ENCODE data around the gene THOC6.

The THOC6 gene

GRCh38 chr16:3036726-3037315, 13.0 kb downstream of the THOC6 start, which contains the start of gene BICDL2:
TSS of gene BICDL2 (minus strand) at chr16:3036944. CDS start at chr16:3035496, 1,448 bp downstream.
- Histone ChIP-seq H3K27ac (ENCODE audit: low read length) (no peak within 1 kb of the TSS), H3K4me1 (ENCODE audit: control insufficient read depth, low read depth, low read length) (no peaks in the 10 kb centered on the region), H3K36me3 (ENCODE audit: control insufficient read depth, low read depth, low read length) (no peaks in the 10 kb centered on the region), H3K9me3 (ENCODE audit: control insufficient read depth, low read depth, low read length) (no peaks in the 10 kb centered on the region), H3K4me3 (ENCODE audit: low read length) (peak within 1 kb of the TSS; percentile 61), H3K27me3 (ENCODE audit: control insufficient read depth, insufficient read depth, low read length) (peaks cover 38% of the 10 kb centered on the region), H3K9ac (ENCODE audit: low read length) (no peak within 1 kb of the TSS)

- Histone ChIP-seq H3K4me3 (ENCODE audit: low read length) (no peak overlapping the region), H3K27ac (ENCODE audit: low read length) (no peak overlapping the region), H3K9ac (ENCODE audit: low read length) (no peak overlapping the region), H3K9me3 (ENCODE audit: control insufficient read depth, low read depth, low read length) (no peaks in the 10 kb centered on the region), H3K36me3 (ENCODE audit: control insufficient read depth, low read depth, low read length) (no peaks in the 10 kb centered on the region), H3K27me3 (ENCODE audit: control insufficient read depth, insufficient read depth, low read length) (peaks cover 38% of the 10 kb centered on the region), H3K4me1 (ENCODE audit: control insufficient read depth, low read depth, low read length) (no peaks in the 10 kb centered on the region)
Measured at GRCh38 chr16:3038256-3038655, 14.4 kb downstream of the THOC6 start.

DNA sequence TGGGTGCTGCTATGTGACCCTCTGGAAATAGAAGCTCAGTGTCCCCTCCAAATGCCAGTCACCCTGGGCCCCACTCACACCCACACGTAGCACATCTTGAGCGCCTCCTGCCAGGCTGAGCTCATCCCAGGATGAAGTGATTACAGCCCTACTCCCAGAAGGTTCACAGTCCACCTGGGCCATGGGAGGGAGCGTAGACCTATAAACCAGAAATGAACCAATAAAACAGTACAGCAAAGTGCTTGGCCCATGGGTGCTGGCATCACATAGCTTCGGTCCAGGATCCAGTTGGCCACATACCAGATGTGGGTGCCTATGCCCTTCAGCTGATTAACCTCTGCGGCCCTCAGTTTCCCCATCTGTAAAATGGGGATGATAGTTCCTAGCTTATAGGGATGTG, 15.1 kb downstream of the THOC6 start:
- no peaks in the 10 kb centered on the region for H3K9me3 ChIP-seq (ENCODE audit: control insufficient read depth, low read depth, low read length)
- H3K4me1 ChIP-seq (ENCODE audit: control insufficient read depth, low read depth, low read length) = no peaks in the 10 kb centered on the region
- no peak overlapping the region for H3K27ac ChIP-seq (ENCODE audit: low read length)
- no peaks in the 10 kb centered on the region for H3K36me3 ChIP-seq (ENCODE audit: control insufficient read depth, low read depth, low read length)
- no peak overlapping the region for H3K9ac ChIP-seq (ENCODE audit: low read length)
- no peak overlapping the region for H3K4me3 ChIP-seq (ENCODE audit: low read length)
- H3K27me3 ChIP-seq (ENCODE audit: control insufficient read depth, insufficient read depth, low read length) = peaks cover 38% of the 10 kb centered on the region

DNA sequence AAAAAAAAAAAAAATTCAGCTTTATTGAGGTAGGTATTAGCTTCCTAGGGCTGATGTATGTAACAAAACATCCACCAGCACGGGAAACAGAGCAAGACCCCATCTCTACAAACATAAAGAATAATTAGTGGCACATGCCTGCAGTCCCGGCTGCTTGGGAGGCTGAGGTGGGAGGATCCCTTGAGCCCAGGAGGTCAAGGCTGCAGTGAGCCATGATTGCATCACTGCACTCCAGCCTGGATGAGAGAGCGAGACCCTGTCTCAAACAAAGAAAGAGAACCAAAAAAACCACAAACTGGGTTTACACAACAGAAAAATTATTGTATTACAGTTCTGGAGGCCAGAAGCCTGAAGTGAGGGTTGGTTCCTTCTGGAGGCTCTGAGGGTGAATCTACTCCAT, 18.5 kb downstream of the THOC6 start:
- Histone ChIP-seq H3K4me1 (ENCODE audit: control insufficient read depth, low read depth, low read length) (no peaks in the 10 kb centered on the region), H3K9ac (ENCODE audit: low read length) (no peak overlapping the region), H3K27me3 (ENCODE audit: control insufficient read depth, insufficient read depth, low read length) (peaks cover 35% of the 10 kb centered on the region), H3K27ac (ENCODE audit: low read length) (no peak overlapping the region), H3K36me3 (ENCODE audit: control insufficient read depth, low read depth, low read length) (no peaks in the 10 kb centered on the region), H3K9me3 (ENCODE audit: control insufficient read depth, low read depth, low read length) (no peaks in the 10 kb centered on the region), H3K4me3 (ENCODE audit: low read length) (no peak overlapping the region)

DNA sequence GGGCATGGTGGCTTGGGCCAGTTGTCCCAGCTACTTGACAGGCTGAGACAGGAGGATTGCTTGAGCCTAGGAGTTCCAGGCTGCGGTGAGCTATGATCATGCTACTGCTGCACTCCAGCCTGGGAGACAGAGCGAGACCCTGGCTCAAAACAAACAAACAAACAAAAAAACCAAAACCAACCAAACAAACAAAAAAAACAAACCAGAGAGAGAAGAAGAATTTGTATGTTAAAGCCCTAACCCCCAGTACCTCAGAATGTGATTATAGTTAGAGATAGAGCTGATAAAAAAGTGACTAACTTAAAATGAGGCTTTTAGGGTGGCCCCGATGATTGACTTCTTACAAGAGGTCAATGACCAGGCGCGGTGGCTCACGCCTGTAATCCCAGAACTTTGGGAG, 20.9 kb downstream of the THOC6 start:
- H3K4me3 ChIP-seq (ENCODE audit: low read length) = peak overlapping the region; percentile 70
- no peaks in the 10 kb centered on the region for H3K4me1 ChIP-seq (ENCODE audit: control insufficient read depth, low read depth, low read length)
- H3K27me3 ChIP-seq (ENCODE audit: control insufficient read depth, insufficient read depth, low read length) = peaks cover 39% of the 10 kb centered on the region
- H3K9me3 ChIP-seq (ENCODE audit: control insufficient read depth, low read depth, low read length) = no peaks in the 10 kb centered on the region
- no peak overlapping the region for H3K27ac ChIP-seq (ENCODE audit: low read length)
- no peak overlapping the region for H3K9ac ChIP-seq (ENCODE audit: low read length)
- no peaks in the 10 kb centered on the region for H3K36me3 ChIP-seq (ENCODE audit: control insufficient read depth, low read depth, low read length)

DNA sequence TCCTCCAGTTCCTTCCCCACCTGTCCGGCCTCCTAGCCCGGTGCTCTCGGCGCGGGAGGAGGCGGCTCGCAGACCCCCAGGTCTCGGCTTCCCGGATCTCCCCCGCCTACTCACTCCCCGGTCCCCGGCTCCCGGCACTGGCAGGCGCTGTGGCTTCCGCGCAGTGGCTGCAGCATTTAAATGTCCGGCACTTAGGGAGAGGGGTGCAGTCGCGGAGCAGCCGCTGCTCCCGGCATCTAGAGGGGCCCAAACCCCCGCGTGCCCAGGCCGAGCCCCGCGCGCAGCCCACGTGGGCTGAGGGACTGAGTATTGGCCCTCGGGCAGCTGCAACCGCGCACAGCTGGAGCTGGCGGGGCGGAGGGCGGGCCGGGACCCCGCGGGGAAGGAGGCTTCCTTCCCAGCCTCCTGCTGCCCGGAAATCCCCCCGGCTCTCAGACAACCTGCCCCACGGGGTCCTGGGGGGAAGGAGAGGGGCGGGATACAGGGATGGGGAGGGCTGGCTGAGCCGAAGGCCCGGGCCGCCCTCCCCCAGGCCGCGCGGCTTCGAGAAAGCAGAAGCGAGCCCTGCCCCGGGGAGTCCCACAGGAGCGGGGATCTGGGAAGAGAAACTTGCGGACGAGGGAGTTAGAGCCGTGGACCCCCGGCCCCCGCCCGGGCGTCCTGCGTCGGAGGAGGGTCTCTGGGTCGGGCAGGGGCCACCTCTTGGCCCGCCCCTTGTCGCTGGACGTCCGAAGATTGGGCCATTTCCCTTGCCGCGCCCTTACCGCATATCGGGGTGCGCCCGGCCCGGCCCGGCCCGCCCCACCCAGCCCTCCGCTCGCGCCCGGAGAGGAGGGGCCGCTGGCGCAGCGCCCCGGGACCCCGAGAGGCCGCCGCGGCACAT, 22.2 kb downstream of the THOC6 start, which contains the start of gene MMP25:
Gene MMP25 (plus strand): TSS at position 804 of the 883 bp plus-strand sequence. CDS start 357 bp downstream, outside the sequence.
- Histone ChIP-seq H3K9me3 (ENCODE audit: control insufficient read depth, low read depth, low read length) (no peaks in the 10 kb centered on the region), H3K4me1 (ENCODE audit: control insufficient read depth, low read depth, low read length) (no peaks in the 10 kb centered on the region), H3K9ac (ENCODE audit: low read length) (peak within 1 kb of the TSS; percentile 42), H3K36me3 (ENCODE audit: control insufficient read depth, low read depth, low read length) (no peaks in the 10 kb centered on the region), H3K27ac (ENCODE audit: low read length) (no peak within 1 kb of the TSS), H3K4me3 (ENCODE audit: low read length) (peak within 1 kb of the TSS; percentile 70), H3K27me3 (ENCODE audit: control insufficient read depth, insufficient read depth, low read length) (peaks cover 39% of the 10 kb centered on the region)

DNA sequence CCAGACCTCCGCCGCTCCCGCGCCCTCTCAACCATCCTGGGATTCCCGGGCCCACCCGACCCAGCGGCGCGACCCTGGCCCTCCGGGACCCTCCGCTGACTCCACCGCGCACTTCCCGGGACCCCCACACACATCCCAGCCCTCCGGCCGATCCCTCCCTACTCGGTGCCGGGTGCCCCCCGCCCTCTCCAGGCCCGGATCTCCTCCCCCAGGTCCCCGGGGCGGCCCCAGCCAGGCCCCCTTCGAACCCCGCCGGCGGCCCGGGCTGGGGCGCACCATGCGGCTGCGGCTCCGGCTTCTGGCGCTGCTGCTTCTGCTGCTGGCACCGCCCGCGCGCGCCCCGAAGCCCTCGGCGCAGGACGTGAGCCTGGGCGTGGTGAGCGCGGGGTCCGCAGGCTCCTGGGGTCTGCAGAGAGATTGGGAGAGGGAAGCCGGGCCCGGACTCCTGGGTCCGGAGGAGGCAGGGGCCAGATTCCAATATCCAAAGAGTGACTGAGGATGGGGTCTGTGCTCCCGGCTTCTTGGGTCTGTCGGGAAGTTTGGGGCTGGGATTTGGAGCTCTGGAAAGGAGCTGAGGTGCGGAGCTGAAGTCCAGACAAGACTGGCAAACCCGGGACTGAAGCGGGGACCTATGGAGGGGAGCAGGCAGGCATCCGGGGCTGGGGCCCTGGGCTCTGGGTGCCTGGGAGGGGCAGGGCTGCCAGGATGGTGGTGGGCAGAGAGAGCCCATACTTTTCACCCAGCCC, 23.0 kb downstream of the THOC6 start:
- H3K27me3 ChIP-seq (ENCODE audit: control insufficient read depth, insufficient read depth, low read length) = peaks cover 39% of the 10 kb centered on the region
- peak overlapping the region; percentile 42 for H3K9ac ChIP-seq (ENCODE audit: low read length)
- no peak overlapping the region for H3K27ac ChIP-seq (ENCODE audit: low read length)
- H3K9me3 ChIP-seq (ENCODE audit: control insufficient read depth, low read depth, low read length) = no peaks in the 10 kb centered on the region
- H3K4me1 ChIP-seq (ENCODE audit: control insufficient read depth, low read depth, low read length) = no peaks in the 10 kb centered on the region
- H3K4me3 ChIP-seq (ENCODE audit: low read length) = peak overlapping the region; percentile 70
- H3K36me3 ChIP-seq (ENCODE audit: control insufficient read depth, low read depth, low read length) = no peaks in the 10 kb centered on the region

GRCh38 chr16:3047387-3047720, 23.5 kb downstream of the THOC6 start:
- Histone ChIP-seq H3K36me3 (ENCODE audit: control insufficient read depth, low read depth, low read length) (no peaks in the 10 kb centered on the region), H3K27me3 (ENCODE audit: control insufficient read depth, insufficient read depth, low read length) (peaks cover 39% of the 10 kb centered on the region), H3K9ac (ENCODE audit: low read length) (peak overlapping the region; percentile 42), H3K4me1 (ENCODE audit: control insufficient read depth, low read depth, low read length) (no peaks in the 10 kb centered on the region), H3K4me3 (ENCODE audit: low read length) (peak overlapping the region; percentile 70), H3K27ac (ENCODE audit: low read length) (no peak overlapping the region), H3K9me3 (ENCODE audit: control insufficient read depth, low read depth, low read length) (no peaks in the 10 kb centered on the region)

DNA sequence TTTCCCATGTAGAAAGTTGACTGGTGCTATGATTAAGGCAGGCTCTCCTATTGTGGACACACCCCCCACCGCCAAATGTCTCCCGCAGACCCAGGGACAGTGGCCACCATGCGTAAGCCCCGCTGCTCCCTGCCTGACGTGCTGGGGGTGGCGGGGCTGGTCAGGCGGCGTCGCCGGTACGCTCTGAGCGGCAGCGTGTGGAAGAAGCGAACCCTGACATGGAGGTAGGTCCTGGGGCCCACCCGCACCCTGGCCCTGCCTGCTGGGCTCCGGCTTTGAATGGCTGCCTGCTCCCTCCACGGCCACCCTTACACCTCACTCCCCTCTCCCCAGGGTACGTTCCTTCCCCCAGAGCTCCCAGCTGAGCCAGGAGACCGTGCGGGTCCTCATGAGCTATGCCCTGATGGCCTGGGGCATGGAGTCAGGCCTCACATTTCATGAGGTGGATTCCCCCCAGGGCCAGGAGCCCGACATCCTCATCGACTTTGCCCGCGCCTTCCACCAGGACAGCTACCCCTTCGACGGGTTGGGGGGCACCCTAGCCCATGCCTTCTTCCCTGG, 26.2 kb downstream of the THOC6 start:
- Histone ChIP-seq H3K4me1 (ENCODE audit: control insufficient read depth, low read depth, low read length) (no peaks in the 10 kb centered on the region), H3K27me3 (ENCODE audit: control insufficient read depth, insufficient read depth, low read length) (peaks cover 27% of the 10 kb centered on the region), H3K27ac (ENCODE audit: low read length) (no peak overlapping the region), H3K9ac (ENCODE audit: low read length) (no peak overlapping the region), H3K4me3 (ENCODE audit: low read length) (no peak overlapping the region), H3K36me3 (ENCODE audit: control insufficient read depth, low read depth, low read length) (no peaks in the 10 kb centered on the region), H3K9me3 (ENCODE audit: control insufficient read depth, low read depth, low read length) (no peaks in the 10 kb centered on the region)

- Histone ChIP-seq H3K4me3 (ENCODE audit: low read length) (no peak overlapping the region), H3K27me3 (ENCODE audit: control insufficient read depth, insufficient read depth, low read length) (peaks cover 24% of the 10 kb centered on the region), H3K36me3 (ENCODE audit: control insufficient read depth, low read depth, low read length) (no peaks in the 10 kb centered on the region), H3K4me1 (ENCODE audit: control insufficient read depth, low read depth, low read length) (peaks cover 1% of the 10 kb centered on the region), H3K27ac (ENCODE audit: low read length) (no peak overlapping the region), H3K9ac (ENCODE audit: low read length) (no peak overlapping the region), H3K9me3 (ENCODE audit: control insufficient read depth, low read depth, low read length) (no peaks in the 10 kb centered on the region)
Measured at GRCh38 chr16:3050487-3050886, 26.7 kb downstream of the THOC6 start.

GRCh38 chr16:3051009-3051408, 27.2 kb downstream of the THOC6 start:
- peaks cover 4% of the 10 kb centered on the region for H3K4me1 ChIP-seq (ENCODE audit: control insufficient read depth, low read depth, low read length)
- H3K36me3 ChIP-seq (ENCODE audit: control insufficient read depth, low read depth, low read length) = no peaks in the 10 kb centered on the region
- H3K9me3 ChIP-seq (ENCODE audit: control insufficient read depth, low read depth, low read length) = no peaks in the 10 kb centered on the region
- H3K27ac ChIP-seq (ENCODE audit: low read length) = no peak overlapping the region
- H3K9ac ChIP-seq (ENCODE audit: low read length) = no peak overlapping the region
- peaks cover 24% of the 10 kb centered on the region for H3K27me3 ChIP-seq (ENCODE audit: control insufficient read depth, insufficient read depth, low read length)
- H3K4me3 ChIP-seq (ENCODE audit: low read length) = no peak overlapping the region

Data from iPS-18a (cell line).